GM12878 (cell line): Measurements from ENCODE around the gene SMIM12. TPM values are rescaled to one million over a fixed set of nuclear protein-coding genes. Genes with fewer than 3 reads are reported as not detected.

ENCODE experiments used
- ATAC-seq: fragments of 200-7000 bp; cut with Tn5 transposase; 3 replicates; pipeline ENCODE4 v1.9.1; 2020; ENCODE audit warnings: mild to moderate bottlenecking, moderate library complexity
- BruUV-seq: library from RNA; stranded (reverse); fragments of 400-500 nt; replicated peaks from 2 replicates; lab custom pipeline; 2021; lab: Mats Ljungman, UMichigan
- CTCF ChIA-PET: fragments of 300-600 bp; sonication (Branson Sonifier 250); formaldehyde crosslinking; extraction: SDS; loops from one replicate; lab custom pipeline; 2021; ENCODE audit warnings: inconsistent platforms; lab: Yijun Ruan, JAX
- POLR2A ChIA-PET: fragments of 350-600 bp; formaldehyde crosslinking; extraction: SDS; loops from one replicate; lab custom pipeline; 2021; ENCODE audit warnings: inconsistent platforms; lab: Charles Lee
- RAD21 ChIA-PET: fragments of 300-600 bp; sonication (Branson Sonifier 250); formaldehyde crosslinking; loops from one replicate; lab custom pipeline; 2023; ENCODE audit warnings: antibody characterized with exemption; ENCODE audit not compliant: unreplicated experiment; lab: Charles Lee
- SMC1A ChIA-PET: fragments of 300-600 bp; sonication (Branson Sonifier 250); formaldehyde crosslinking; loops from one replicate; lab custom pipeline; 2023; ENCODE audit not compliant: unreplicated experiment, uncharacterized antibody; lab: Charles Lee
- DNase-seq: peaks from one replicate; pipeline ENCODE4 v3.0.0-alpha.2; 2011; ENCODE audit warnings: low read depth, low spot score
- FAIRE-seq: peaks from 3 replicates; lab custom pipeline; 2011; peaks lifted over from hg19 to GRCh38; lab: Jason Lieb, UNC
- H2AFZ ChIP-seq: 2 replicates; pipeline ENCODE4 v1.6.0; 2011; ENCODE audit warnings: low read depth, low read length, control low read depth; ENCODE audit not compliant: control insufficient read depth
- H3K27ac ChIP-seq: 2 replicates; pipeline ENCODE4 v1.5.1; 2011; ENCODE audit warnings: control low read depth; ENCODE audit not compliant: control insufficient read depth, insufficient read depth
- H3K27me3 ChIP-seq, 2 experiments: replicated peaks in 1 of 2; 2 replicates each; pipeline versions ENCODE4 v1.6.0 to v1.6.1; 2011; ENCODE audit warnings: low read length in 1 of 2; ENCODE audit not compliant: control insufficient read depth in 2 of 2, insufficient read depth in 2 of 2
- H3K36me3 ChIP-seq, 2 experiments: 2 replicates each; pipeline ENCODE4 v1.5.1; 2011; ENCODE audit warnings: low read length in 1 of 2; ENCODE audit not compliant: control insufficient read depth in 2 of 2, insufficient read depth in 2 of 2
- H3K4me1 ChIP-seq: 2 replicates; pipeline ENCODE4 v1.6.1; 2011; ENCODE audit warnings: mild to moderate bottlenecking, low read length, moderate library complexity, mixed read lengths; ENCODE audit not compliant: control insufficient read depth, insufficient read depth
- H3K4me2 ChIP-seq: 2 replicates; pipeline ENCODE4 v1.6.0; 2011; ENCODE audit warnings: control low read depth; ENCODE audit not compliant: control insufficient read depth, insufficient read depth
- H3K4me3 ChIP-seq: fragments of 200-600 bp; sonication (generic); 2 replicates; pipeline ENCODE4 v1.5.1; 2016
- H3K79me2 ChIP-seq: 2 replicates; pipeline ENCODE4 v1.6.0; 2011; ENCODE audit warnings: low read length; ENCODE audit not compliant: control insufficient read depth, insufficient read depth
- H3K9ac ChIP-seq: 2 replicates; pipeline ENCODE4 v1.8.0; 2011; ENCODE audit warnings: low read length, control low read depth, mixed read lengths; ENCODE audit not compliant: control insufficient read depth, insufficient read depth
- H3K9me3 ChIP-seq: replicated peaks from 3 replicates; pipeline ENCODE4 v1.5.1; 2011; ENCODE audit warnings: mild to moderate bottlenecking, low read length; ENCODE audit not compliant: control insufficient read depth, insufficient read depth
- H4K20me1 ChIP-seq: 2 replicates; pipeline ENCODE4 v1.6.0; 2011; ENCODE audit not compliant: control insufficient read depth, insufficient read depth
- CBFB ChIP-seq: IDR thresholded peaks from 2 replicates; pipeline ENCODE4 v1.6.1; 2016; ENCODE audit warnings: antibody characterized with exemption, low read depth
- IRF3 ChIP-seq: fragments of 450-650 bp; IDR thresholded peaks from 2 replicates; pipeline ENCODE4 v1.6.1; 2014; ENCODE audit warnings: mild to moderate bottlenecking
- SPI1 ChIP-seq: IDR thresholded peaks from 2 replicates; pipeline ENCODE4 v1.6.1; 2011; ENCODE audit warnings: low read depth, mild to moderate bottlenecking, low read length, moderate library complexity, borderline replicate concordance; ENCODE audit not compliant: insufficient read depth
- SUZ12 ChIP-seq: fragments of 200-600 bp; sonication (generic); IDR thresholded peaks from one replicate; pipeline ENCODE4 v1.6.1; 2018; ENCODE audit warnings: antibody characterized with exemption, mild to moderate bottlenecking; ENCODE audit not compliant: unreplicated experiment
- TARDBP ChIP-seq: IDR thresholded peaks from 2 replicates; pipeline ENCODE4 v1.6.1; 2016; ENCODE audit warnings: borderline replicate concordance
- TCF3 ChIP-seq: IDR thresholded peaks from 2 replicates; pipeline ENCODE4 v1.6.1; 2012; ENCODE audit warnings: low read depth, mild to moderate bottlenecking, low read length, borderline replicate concordance; ENCODE audit not compliant: insufficient read depth
- ZBTB11 ChIP-seq: fragments of 450-650 bp; formaldehyde crosslinking; IDR thresholded peaks from 2 replicates; pipeline ENCODE4 v1.5.0; 2022; ENCODE audit warnings: mild to moderate bottlenecking, missing genetic modification characterization
- ZNF207 ChIP-seq: fragments of 450-650 bp; IDR thresholded peaks from 2 replicates; pipeline ENCODE4 v1.6.1; 2014; ENCODE audit warnings: antibody characterized with exemption, mild to moderate bottlenecking, borderline replicate concordance
- ZNF24 ChIP-seq: fragments of 450-650 bp; IDR thresholded peaks from 2 replicates; pipeline ENCODE4 v1.6.1; 2017; ENCODE audit warnings: antibody characterized with exemption, mild to moderate bottlenecking
- WGBS: methylation state at CpG from one replicate; pipeline ENCODE4 v1.1.6; 2016; ENCODE audit warnings: low lambda C conversion rate; ENCODE audit not compliant: insufficient replicate concordance, insufficient coverage; ENCODE audit errors: missing lambda C conversion rate; 5-methylcytosine and 5-hydroxymethylcytosine counted together
- in situ Hi-C: fragments of 300-500 bp; cut with MboI; formaldehyde crosslinking; loops from 9 replicates; pipeline ENCODE4 v1.14.3; 2018; ENCODE audit warnings: mixed read lengths
- intact Hi-C: fragments of 100-400 bp; cut with micrococcal nuclease; formaldehyde crosslinking; loops from one replicate; pipeline ENCODE4 v1.14.2; 2022; ENCODE audit not compliant: unreplicated experiment
- polyA plus RNA-seq, 11 experiments: library from polyadenylated mRNA; depleted of rRNA in 4 of 11; unstranded in 6 of 11; stranded (reverse) in 5 of 11; fragments of >200 nt; fragmentation: Nextera tagmentation in 4 of 11; fragmentation: Illumina TruSeq in 1 of 11; extraction: Ambion mirVana in 4 of 11; extraction: Trizol in 1 of 11; gene quantifications; 1 replicate in 1 of 11; 2 replicates in 10 of 11; pipeline versions ENCODE4 v1.2.1 to v1.2.3, GENCODE V29; 2011 to 2016; ENCODE audit warnings: inconsistent platforms in 2 of 11, missing spikeins in 2 of 11, low read depth in 1 of 11
- total RNA-seq, 4 experiments: library from RNA; depleted of rRNA in 3 of 4; stranded (reverse); fragments of >200 nt in 3 of 4; fragmentation: Illumina TruSeq in 1 of 4; extraction: Trizol in 1 of 4; gene quantifications; 2 replicates each; pipeline versions ENCODE4 v1.2.1 to v1.2.3, GENCODE V29; 2013 to 2021

The SMIM12 gene
- total and polyA plus RNA-seq, 10 of the 15 experiments (the other 5 are each of a cell fraction or from before 2014, with no cell fraction given) = 26.1 to 81.5 (median 44.1) TPM

- WGBS = 2% methylated on average over 4 of the region's 4 CpGs
- Histone ChIP-seq H3K27me3 (peaks cover 2 to 10% of the 10 kb centered on the region in 2 experiments; a peak in 3 of 4 replicates), H3K4me3 (no peak overlapping the region), H3K9ac (no peak overlapping the region), H2AFZ (no peak overlapping the region), H4K20me1 (no peaks in the 10 kb centered on the region), H3K4me2 (no peak overlapping the region), H3K36me3 (no peaks in the 10 kb centered on the region), H3K4me1 (no peaks in the 10 kb centered on the region), H3K9me3 (no peaks in the 10 kb centered on the region; the same call in 1 of the 3 replicates), H3K27ac (no peak overlapping the region), H3K79me2 (no peaks in the 10 kb centered on the region)
- TF ChIP-seq ZNF207 (no peak), IRF3 (no peak), CBFB (no peak), ZBTB11 (CRISPR knock-in tag) (no peak), TARDBP (no peak), SUZ12 (no peak), TCF3 (no peak), ZNF24 (no peak), SPI1 (no peak)
- ChIA-PET SMC1A (interaction anchor here (0.6 kb wide), 1 partner anchor 173 kb away, joined by 3 read pairs; no protein-coding TSS in a partner anchor), CTCF (interaction anchor here (1.2 kb wide), 1 partner anchor 37 kb away, joined by 3 read pairs; no protein-coding TSS in a partner anchor), RAD21 (no interaction called here), POLR2A (no interaction called here)
- DNase-seq (no peak), ATAC-seq (no peak), FAIRE-seq (no peak)
- in situ Hi-C loops = no loop called here
- intact Hi-C loops = no loop called here
- BruUV-seq = no TSS peak
Measured at GRCh38 chr1:34889705-34890104, 30.2 kb upstream of the SMIM12 start.
